ENCODE results near the gene PTPRN2. TPM values are rescaled to one million over a fixed set of nuclear protein-coding genes. Genes with fewer than 3 reads are reported as not detected.

The PTPRN2 gene
- total RNA-seq, 1 experiment from 2014 or later, result 3.8 TPM

GRCh38 chr7:158268816-158269535, 318.6 kb downstream of the PTPRN2 start:
- Histone ChIP-seq H3K27ac (no peak overlapping the region), H3K4me1 (no peaks in the 10 kb centered on the region), H3K36me3 (no peaks in the 10 kb centered on the region), H3K9me3 (replicated peaks) (no peaks in the 10 kb centered on the region), H3K27me3 (no peaks in the 10 kb centered on the region), H3K4me3 (no peak overlapping the region)
- DNase-seq, result no peak

DNA sequence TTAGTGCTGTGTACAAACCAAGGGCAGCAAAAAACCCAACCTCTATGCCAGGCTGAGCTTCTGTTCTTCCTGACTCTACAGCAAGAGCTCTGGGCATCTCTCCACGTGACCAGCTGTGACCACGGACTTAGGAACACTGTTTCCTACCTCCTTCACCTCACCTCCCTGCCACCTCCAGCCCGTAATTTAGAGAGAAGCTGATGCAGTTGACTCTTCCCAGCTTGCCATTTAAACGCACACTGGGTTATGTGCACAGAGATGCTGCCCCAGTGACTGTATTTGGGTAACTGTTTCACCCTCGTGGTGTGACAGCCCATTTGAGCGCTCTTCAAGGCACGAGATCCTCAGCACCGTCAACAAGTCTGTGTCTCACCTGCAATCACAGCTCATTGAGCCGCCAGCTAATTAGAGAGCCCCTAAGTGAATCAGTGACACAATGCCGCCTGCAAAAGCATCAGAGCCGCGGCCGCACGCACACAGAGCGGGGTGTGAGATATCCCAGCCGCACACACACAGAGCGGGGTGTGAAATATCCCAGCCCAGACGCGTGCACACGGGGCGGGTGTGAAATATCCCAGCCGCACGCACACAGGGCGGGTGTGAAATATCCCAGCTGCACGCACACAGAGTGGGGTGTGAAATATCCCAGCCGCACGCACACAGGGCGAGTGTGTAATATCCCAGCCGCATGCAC, 319.7 kb downstream of the PTPRN2 start:
- Histone ChIP-seq H3K36me3 (no peaks in the 10 kb centered on the region), H3K27me3 (no peaks in the 10 kb centered on the region), H3K27ac (no peak overlapping the region), H3K9me3 (replicated peaks) (no peaks in the 10 kb centered on the region), H3K4me3 (no peak overlapping the region), H3K4me1 (no peaks in the 10 kb centered on the region)
- DNase-seq, result no peak

- Histone ChIP-seq H3K27me3 (no peaks in the 10 kb centered on the region), H3K4me1 (no peaks in the 10 kb centered on the region), H3K27ac (no peak overlapping the region), H3K9me3 (replicated peaks) (no peaks in the 10 kb centered on the region), H3K36me3 (no peaks in the 10 kb centered on the region), H3K4me3 (no peak overlapping the region)
- DNase-seq, result no peak
Observed at GRCh38 chr7:158266817-158267741, 320.5 kb downstream of the PTPRN2 start.

DNA sequence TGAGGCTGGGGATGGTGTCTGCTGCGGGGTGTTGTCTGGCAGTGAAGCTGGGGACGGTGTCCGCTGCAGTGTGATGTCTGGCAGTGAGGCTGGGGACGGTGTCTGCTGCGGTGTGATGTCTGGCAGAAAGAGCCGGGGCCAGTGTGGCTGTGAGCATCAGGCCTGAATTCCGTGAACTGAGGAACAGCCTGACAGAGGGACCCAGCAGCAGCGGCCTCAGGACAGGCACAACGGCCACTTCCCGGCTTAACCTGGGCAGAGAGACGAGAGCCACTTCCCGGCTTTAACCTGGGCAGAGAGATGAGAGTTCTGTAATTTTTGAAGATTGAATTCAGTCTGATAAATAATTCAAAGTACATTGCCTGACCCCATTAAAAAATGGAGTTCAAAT, 321.2 kb downstream of the PTPRN2 start:
- no peaks in the 10 kb centered on the region for H3K27me3 ChIP-seq
- H3K4me3 ChIP-seq, result no peak overlapping the region
- no peaks in the 10 kb centered on the region for H3K9me3 ChIP-seq (replicated peaks)
- no peak for DNase-seq
- H3K4me1 ChIP-seq, result no peaks in the 10 kb centered on the region
- no peak overlapping the region for H3K27ac ChIP-seq
- no peaks in the 10 kb centered on the region for H3K36me3 ChIP-seq

GRCh38 chr7:158265743-158266080, 321.9 kb downstream of the PTPRN2 start:
- Histone ChIP-seq H3K9me3 (replicated peaks) (no peaks in the 10 kb centered on the region), H3K36me3 (no peaks in the 10 kb centered on the region), H3K27ac (no peak overlapping the region), H3K4me1 (no peaks in the 10 kb centered on the region), H3K4me3 (no peak overlapping the region), H3K27me3 (no peaks in the 10 kb centered on the region; the same call in 1 of the 2 replicates)
- no peak for DNase-seq

DNA sequence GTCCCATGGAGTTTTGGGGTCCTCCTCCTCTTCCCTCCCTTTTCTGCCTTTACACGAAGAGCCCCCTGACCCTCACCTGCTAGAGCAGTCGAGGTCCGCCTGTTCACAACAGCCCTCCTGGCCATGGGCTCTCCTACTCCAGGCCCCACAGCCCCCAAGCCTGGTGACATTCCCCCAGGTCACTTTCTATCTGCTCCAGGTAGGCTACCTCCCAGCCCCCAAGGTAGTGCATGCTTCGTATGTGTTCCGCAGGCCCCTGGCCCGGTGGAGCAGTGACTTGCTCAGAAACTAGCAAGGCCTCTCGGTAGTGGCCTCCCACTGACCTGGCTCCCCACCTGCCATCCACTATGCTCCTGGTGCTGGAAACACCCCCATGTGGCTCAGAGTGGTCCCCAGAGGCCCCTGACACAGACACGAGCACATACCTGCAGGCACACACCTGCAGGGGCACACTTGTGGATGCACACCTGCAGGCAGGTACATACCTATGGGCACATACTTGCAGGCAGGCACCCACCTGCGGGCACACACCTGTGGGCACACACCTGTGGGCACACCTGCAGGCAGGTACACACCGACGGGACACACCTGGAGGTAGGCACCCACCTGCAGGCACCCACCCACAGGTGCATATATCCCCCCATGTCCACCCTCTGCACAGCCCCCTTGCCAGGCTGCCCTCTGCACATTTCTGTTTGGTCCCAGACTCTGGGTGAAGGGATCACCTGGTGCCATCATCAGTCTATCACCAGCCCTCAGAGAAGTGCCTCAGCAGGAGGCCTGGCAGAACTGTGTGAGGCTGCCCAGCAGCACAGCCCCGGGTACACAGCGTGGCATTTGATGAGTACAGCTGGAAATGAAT, 322.5 kb downstream of the PTPRN2 start:
- Histone ChIP-seq H3K36me3 (no peaks in the 10 kb centered on the region), H3K27ac (no peak overlapping the region), H3K4me3 (no peak overlapping the region), H3K9me3 (replicated peaks) (no peaks in the 10 kb centered on the region), H3K27me3 (no peaks in the 10 kb centered on the region; the same call in 1 of the 2 replicates), H3K4me1 (no peaks in the 10 kb centered on the region)
- DNase-seq, result no peak

DNA sequence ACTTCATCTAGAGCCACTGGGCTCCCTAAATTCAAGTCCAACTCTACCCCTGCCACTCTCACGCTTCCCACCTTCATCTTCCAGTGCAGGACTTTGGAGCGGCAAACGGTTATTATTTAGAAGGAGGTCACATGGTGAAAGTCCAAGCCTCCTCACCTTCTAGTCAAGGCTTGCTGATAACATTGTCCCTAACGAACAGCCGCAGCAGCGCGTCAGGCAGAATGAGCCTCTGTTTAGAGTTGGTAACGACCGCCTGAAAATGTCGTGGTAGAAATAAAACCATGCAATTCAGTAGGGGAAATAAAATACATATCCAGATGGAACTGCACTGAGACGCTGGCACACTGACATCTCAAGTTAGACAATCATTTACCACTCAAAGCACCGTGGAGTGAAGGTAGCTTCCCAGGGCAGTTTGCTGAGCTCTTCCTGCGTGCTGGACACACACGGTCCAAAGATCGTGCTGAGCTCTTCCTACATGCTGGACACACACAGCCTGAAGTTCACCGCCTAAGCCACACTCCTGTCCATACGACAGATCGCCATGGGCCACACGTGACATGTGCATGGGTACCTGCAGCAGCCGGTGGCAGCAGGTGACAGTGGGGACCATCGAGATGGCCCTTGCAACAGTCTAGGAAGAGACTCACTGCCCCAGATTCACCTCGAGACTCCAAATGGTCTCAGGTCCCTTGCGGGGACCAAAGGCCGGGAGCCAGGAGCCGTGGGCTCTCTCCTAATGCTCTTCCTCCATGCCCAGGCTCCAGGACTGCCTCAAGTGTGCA, 323.5 kb downstream of the PTPRN2 start:
- no peak overlapping the region for H3K4me3 ChIP-seq
- peaks cover 2% of the 10 kb centered on the region; the same call in 1 of the 2 replicates for H3K27me3 ChIP-seq
- no peaks in the 10 kb centered on the region for H3K4me1 ChIP-seq
- H3K9me3 ChIP-seq (replicated peaks), result no peaks in the 10 kb centered on the region
- H3K36me3 ChIP-seq, result no peaks in the 10 kb centered on the region
- H3K27ac ChIP-seq, result no peak overlapping the region
- no peak for DNase-seq

GRCh38 chr7:158263110-158263963, 324.3 kb downstream of the PTPRN2 start:
- Histone ChIP-seq H3K27ac (no peak overlapping the region), H3K9me3 (replicated peaks) (no peaks in the 10 kb centered on the region), H3K4me1 (no peaks in the 10 kb centered on the region), H3K4me3 (no peak overlapping the region), H3K36me3 (no peaks in the 10 kb centered on the region), H3K27me3 (peaks cover 10% of the 10 kb centered on the region; the same call in 1 of the 2 replicates)
- DNase-seq, result no peak

- Histone ChIP-seq H3K27ac (no peak overlapping the region), H3K9me3 (replicated peaks) (no peaks in the 10 kb centered on the region), H3K27me3 (peaks cover 19% of the 10 kb centered on the region), H3K4me1 (no peaks in the 10 kb centered on the region), H3K4me3 (no peak overlapping the region), H3K36me3 (no peaks in the 10 kb centered on the region)
- no peak for DNase-seq
Observed at GRCh38 chr7:158262284-158263109, 325.1 kb downstream of the PTPRN2 start.

DNA sequence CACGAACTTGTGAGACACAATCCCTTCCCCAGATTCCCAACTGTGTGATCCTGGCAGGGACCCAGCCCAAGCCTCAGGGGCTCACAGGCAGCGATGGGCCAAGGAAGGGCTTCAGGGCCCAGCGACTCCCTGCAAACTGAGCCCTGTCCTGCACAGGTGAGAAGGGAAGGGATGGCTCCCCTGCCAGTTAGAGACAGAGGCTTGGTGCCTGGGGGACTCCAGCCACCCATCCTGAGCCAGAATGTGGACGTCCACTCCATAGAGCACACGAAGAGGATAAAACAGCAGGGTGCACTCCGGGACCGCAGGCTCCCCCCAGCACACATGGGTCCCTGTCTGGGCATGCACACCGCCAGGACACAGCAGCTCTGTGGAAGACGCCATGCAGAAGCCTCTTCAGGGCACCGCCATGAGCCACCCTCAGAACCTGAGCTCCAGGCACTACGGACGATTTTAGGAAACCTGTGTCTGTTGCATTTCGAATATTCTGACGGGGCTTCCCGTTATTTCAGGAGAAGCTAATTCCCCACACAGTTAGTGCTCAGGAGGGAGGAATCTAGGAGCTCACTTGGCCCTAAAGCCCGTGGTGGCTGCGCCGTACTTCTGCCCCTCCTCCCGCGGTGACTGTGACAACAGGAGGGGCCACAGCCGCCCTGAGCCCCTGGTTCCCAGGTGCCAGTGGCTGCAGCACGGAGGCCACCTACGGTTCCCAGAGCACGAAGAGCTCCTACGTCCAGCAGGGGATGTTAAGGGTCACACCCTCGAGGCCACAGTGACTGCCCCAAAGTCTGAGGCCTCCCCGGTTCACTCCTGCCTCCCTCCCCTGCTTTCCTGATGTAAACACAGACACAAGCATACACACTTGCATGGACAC, 326.0 kb downstream of the PTPRN2 start:
- no peak for DNase-seq
- Histone ChIP-seq H3K4me3 (no peak overlapping the region), H3K27ac (no peak overlapping the region), H3K9me3 (replicated peaks) (no peaks in the 10 kb centered on the region), H3K36me3 (no peaks in the 10 kb centered on the region), H3K27me3 (peaks cover 20% of the 10 kb centered on the region), H3K4me1 (no peaks in the 10 kb centered on the region)

DNA sequence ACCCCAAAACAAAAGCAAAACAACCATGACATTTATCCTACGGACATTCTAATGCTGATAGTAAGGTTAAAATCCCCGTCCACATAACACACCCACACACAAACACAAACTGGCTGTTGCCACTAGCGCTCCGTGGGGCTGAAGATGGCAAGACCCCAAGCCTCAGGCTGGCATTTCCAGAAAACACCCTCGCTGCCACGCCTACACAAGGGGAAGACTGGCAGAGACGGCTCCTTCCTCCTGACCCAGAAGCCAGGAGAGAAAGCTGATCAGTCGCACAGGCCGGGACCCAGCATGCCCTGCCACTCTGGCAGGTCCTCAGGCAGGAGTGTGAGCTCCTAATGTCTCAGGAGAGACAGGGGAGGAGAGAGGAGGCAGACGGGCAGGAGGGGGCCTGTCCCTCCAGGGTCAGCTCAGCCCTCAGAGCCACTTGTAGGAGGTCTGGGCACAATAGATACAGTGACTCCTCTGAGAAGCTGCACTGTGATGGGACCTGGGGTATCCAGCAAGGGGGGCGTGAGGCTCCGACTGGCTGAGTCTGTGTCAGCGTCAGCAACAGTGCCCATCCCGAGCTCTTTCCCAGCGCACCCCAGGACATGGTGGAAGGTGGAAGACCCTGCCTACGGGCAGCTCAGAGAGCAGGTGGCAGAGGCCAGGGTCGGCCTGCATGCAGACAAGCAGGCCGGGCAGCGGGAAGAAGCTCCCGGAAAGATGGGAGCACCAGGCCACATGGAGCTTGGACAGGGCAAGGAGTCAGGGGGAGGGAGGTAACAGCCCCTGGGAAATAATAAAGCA, 326.9 kb downstream of the PTPRN2 start:
- Histone ChIP-seq H3K36me3 (no peaks in the 10 kb centered on the region), H3K27ac (no peak overlapping the region), H3K9me3 (replicated peaks) (no peaks in the 10 kb centered on the region), H3K4me3 (no peak overlapping the region), H3K4me1 (no peaks in the 10 kb centered on the region), H3K27me3 (peaks cover 20% of the 10 kb centered on the region)
- DNase-seq, result no peak
